ENCODE results near the gene PDE1A.
"Not testable (repeated sequence)": the region's sequence is repeated elsewhere in the genome, so short reads cannot be mapped to it uniquely, and the experiment has no call there.

PDE1A gene

GRCh38 chr2:182358601-182359000 is 68.2 kb downstream of the PDE1A start:
- DNase-seq (ENCODE audit: low spot score) = no peak

GRCh38 chr2:182355815-182356214 is 71.0 kb downstream of the PDE1A start:
- no peak for DNase-seq (ENCODE audit: low spot score)

GRCh38 chr2:182351427-182351826 is 75.4 kb downstream of the PDE1A start:
- no peak for DNase-seq (ENCODE audit: low spot score)

GRCh38 chr2:182349268-182349667 is 77.6 kb downstream of the PDE1A start:
- DNase-seq (ENCODE audit: low spot score) = no peak

GRCh38 chr2:182345384-182345783 is 81.5 kb downstream of the PDE1A start:
- DNase-seq (ENCODE audit: low spot score) = no peak

- DNase-seq (ENCODE audit: low spot score) = no peak
Observed at GRCh38 chr2:182330451-182331305, 96.2 kb downstream of the PDE1A start.

- no peak for DNase-seq (ENCODE audit: low spot score)
Observed at GRCh38 chr2:182324665-182325064, 102.2 kb downstream of the PDE1A start.

GRCh38 chr2:182321096-182321495 is 105.7 kb downstream of the PDE1A start:
- DNase-seq (ENCODE audit: low spot score) = no peak

- no peak for DNase-seq (ENCODE audit: low spot score)
Observed at GRCh38 chr2:182319556-182320505, 107.0 kb downstream of the PDE1A start.

GRCh38 chr2:182318466-182319220 is 108.2 kb downstream of the PDE1A start:
- no peak for DNase-seq (ENCODE audit: low spot score)

- DNase-seq (ENCODE audit: low spot score) = no peak
Observed at GRCh38 chr2:182316950-182317349, 109.9 kb downstream of the PDE1A start.

- DNase-seq (ENCODE audit: low spot score) = no peak
Observed at GRCh38 chr2:182302972-182303371, 123.9 kb downstream of the PDE1A start.

- no peak for DNase-seq (ENCODE audit: low spot score)
Observed at GRCh38 chr2:182302174-182302573, 124.7 kb downstream of the PDE1A start.

GRCh38 chr2:182301093-182301492 is 125.7 kb downstream of the PDE1A start:
- no peak for DNase-seq (ENCODE audit: low spot score)

GRCh38 chr2:182300608-182301007 is 126.2 kb downstream of the PDE1A start:
- no peak for DNase-seq (ENCODE audit: low spot score)

GRCh38 chr2:182299632-182300031 is 127.2 kb downstream of the PDE1A start:
- no peak for DNase-seq (ENCODE audit: low spot score)

- no peak for DNase-seq (ENCODE audit: low spot score)
Observed at GRCh38 chr2:182298456-182298855, 128.4 kb downstream of the PDE1A start.

GRCh38 chr2:182291296-182291695 is 135.5 kb downstream of the PDE1A start:
- DNase-seq (ENCODE audit: low spot score) = no peak

GRCh38 chr2:182283512-182283911 is 143.3 kb downstream of the PDE1A start:
- DNase-seq (ENCODE audit: low spot score) = no peak

GRCh38 chr2:182281276-182281675 is 145.6 kb downstream of the PDE1A start:
- no peak for DNase-seq (ENCODE audit: low spot score)

GRCh38 chr2:182280118-182280517 is 146.7 kb downstream of the PDE1A start:
- DNase-seq (ENCODE audit: low spot score) = no peak

- not testable (repeated sequence) for DNase-seq (ENCODE audit: low spot score)
Observed at GRCh38 chr2:182276662-182277061, 150.2 kb downstream of the PDE1A start.
